IPS-15b (cell line): Measurements from ENCODE around the gene THSD4.

Experiments
- H3K27me3 ChIP-seq: one replicate; pipeline ENCODE4 v1.6.1; 2013; ENCODE audit warnings: low read length; ENCODE audit not compliant: control insufficient read depth, insufficient read depth
- H3K36me3 ChIP-seq: one replicate; pipeline ENCODE4 v1.6.1; 2013; ENCODE audit warnings: low read length; ENCODE audit not compliant: control insufficient read depth, insufficient read depth
- H3K4me1 ChIP-seq: one replicate; pipeline ENCODE4 v1.6.1; 2013; ENCODE audit warnings: mild to moderate bottlenecking, low read length; ENCODE audit not compliant: control insufficient read depth, insufficient read depth
- H3K4me3 ChIP-seq: one replicate; pipeline ENCODE4 v1.5.1; 2013; ENCODE audit warnings: low read depth, low read length
- H3K9ac ChIP-seq: one replicate; pipeline ENCODE4 v1.6.1; 2013; ENCODE audit warnings: low read depth, mild to moderate bottlenecking, low read length
- H3K9me3 ChIP-seq: one replicate; pipeline ENCODE4 v1.6.1; 2013; ENCODE audit warnings: mild to moderate bottlenecking, low read length; ENCODE audit not compliant: control insufficient read depth, insufficient read depth

The THSD4 gene

GRCh38 chr15:71518661-71519060 is 403.4 kb downstream of the THSD4 start:
- H3K9ac ChIP-seq: no peak overlapping the region
- H3K4me1 ChIP-seq: peaks cover 6% of the 10 kb centered on the region
- H3K4me3 ChIP-seq: no peak overlapping the region
- no peaks in the 10 kb centered on the region for H3K27me3 ChIP-seq
- H3K9me3 ChIP-seq: no peaks in the 10 kb centered on the region
- H3K36me3 ChIP-seq: no peaks in the 10 kb centered on the region

GRCh38 chr15:71526060-71526820 is 411.0 kb downstream of the THSD4 start:
- Histone ChIP-seq H3K36me3 (no peaks in the 10 kb centered on the region), H3K27me3 (no peaks in the 10 kb centered on the region), H3K4me1 (no peaks in the 10 kb centered on the region), H3K9me3 (no peaks in the 10 kb centered on the region), H3K9ac (no peak overlapping the region), H3K4me3 (no peak overlapping the region)

- Histone ChIP-seq H3K4me3 (no peak overlapping the region), H3K36me3 (no peaks in the 10 kb centered on the region), H3K27me3 (no peaks in the 10 kb centered on the region), H3K9ac (no peak overlapping the region), H3K4me1 (no peaks in the 10 kb centered on the region), H3K9me3 (no peaks in the 10 kb centered on the region)
Observed at GRCh38 chr15:71529361-71529760, 414.1 kb downstream of the THSD4 start.

GRCh38 chr15:71530116-71530515 is 414.8 kb downstream of the THSD4 start:
- H3K36me3 ChIP-seq: no peaks in the 10 kb centered on the region
- no peak overlapping the region for H3K4me3 ChIP-seq
- H3K9ac ChIP-seq: no peak overlapping the region
- no peaks in the 10 kb centered on the region for H3K9me3 ChIP-seq
- H3K4me1 ChIP-seq: no peaks in the 10 kb centered on the region
- no peaks in the 10 kb centered on the region for H3K27me3 ChIP-seq

- Histone ChIP-seq H3K4me3 (no peak overlapping the region), H3K4me1 (no peaks in the 10 kb centered on the region), H3K9me3 (no peaks in the 10 kb centered on the region), H3K36me3 (no peaks in the 10 kb centered on the region), H3K9ac (no peak overlapping the region), H3K27me3 (no peaks in the 10 kb centered on the region)
Observed at GRCh38 chr15:71532994-71533393, 417.7 kb downstream of the THSD4 start.

- Histone ChIP-seq H3K9ac (no peak overlapping the region), H3K9me3 (no peaks in the 10 kb centered on the region), H3K4me3 (no peak overlapping the region), H3K4me1 (no peaks in the 10 kb centered on the region), H3K36me3 (no peaks in the 10 kb centered on the region), H3K27me3 (no peaks in the 10 kb centered on the region)
Observed at GRCh38 chr15:71538181-71538580, 422.9 kb downstream of the THSD4 start.

GRCh38 chr15:71541746-71542145 is 426.5 kb downstream of the THSD4 start:
- Histone ChIP-seq H3K4me1 (peaks cover 4% of the 10 kb centered on the region), H3K4me3 (no peak overlapping the region), H3K9me3 (no peaks in the 10 kb centered on the region), H3K36me3 (no peaks in the 10 kb centered on the region), H3K9ac (no peak overlapping the region), H3K27me3 (no peaks in the 10 kb centered on the region)

GRCh38 chr15:71542836-71543235 is 427.6 kb downstream of the THSD4 start:
- Histone ChIP-seq H3K9ac (no peak overlapping the region), H3K9me3 (no peaks in the 10 kb centered on the region), H3K4me3 (no peak overlapping the region)

GRCh38 chr15:71543413-71543812 is 428.1 kb downstream of the THSD4 start:
- H3K4me1 ChIP-seq: peaks cover 6% of the 10 kb centered on the region
- no peaks in the 10 kb centered on the region for H3K27me3 ChIP-seq
- H3K9me3 ChIP-seq: no peaks in the 10 kb centered on the region
- no peaks in the 10 kb centered on the region for H3K36me3 ChIP-seq
- no peak overlapping the region for H3K9ac ChIP-seq
- no peak overlapping the region for H3K4me3 ChIP-seq

More at GRCh38 chr15:71542836-71543235, 427.6 kb downstream of the THSD4 start:
- Histone ChIP-seq H3K27me3 (no peaks in the 10 kb centered on the region), H3K36me3 (no peaks in the 10 kb centered on the region), H3K4me1 (peaks cover 6% of the 10 kb centered on the region)

GRCh38 chr15:71545223-71545760 is 430.0 kb downstream of the THSD4 start:
- H3K9me3 ChIP-seq: no peaks in the 10 kb centered on the region
- H3K27me3 ChIP-seq: no peaks in the 10 kb centered on the region
- H3K4me1 ChIP-seq: peaks cover 6% of the 10 kb centered on the region
- H3K4me3 ChIP-seq: no peak overlapping the region
- H3K36me3 ChIP-seq: no peaks in the 10 kb centered on the region
- no peak overlapping the region for H3K9ac ChIP-seq

GRCh38 chr15:71545923-71546322 is 430.7 kb downstream of the THSD4 start:
- Histone ChIP-seq H3K4me1 (peaks cover 6% of the 10 kb centered on the region), H3K27me3 (no peaks in the 10 kb centered on the region), H3K9ac (no peak overlapping the region), H3K4me3 (no peak overlapping the region), H3K36me3 (no peaks in the 10 kb centered on the region), H3K9me3 (no peaks in the 10 kb centered on the region)

GRCh38 chr15:71547011-71547410 is 431.7 kb downstream of the THSD4 start:
- H3K9ac ChIP-seq: no peak overlapping the region
- H3K27me3 ChIP-seq: no peaks in the 10 kb centered on the region
- H3K36me3 ChIP-seq: no peaks in the 10 kb centered on the region
- H3K4me3 ChIP-seq: no peak overlapping the region
- H3K4me1 ChIP-seq: peaks cover 6% of the 10 kb centered on the region
- no peaks in the 10 kb centered on the region for H3K9me3 ChIP-seq
